Left lobe of liver (tissue), 2 donors: ENCODE results near the gene TMC4. TPM values are rescaled to one million over a fixed set of nuclear protein-coding genes. Genes with fewer than 3 reads are reported as not detected.
A peak's percentile ranks its signal among the peaks of the same experiment; 100 is the strongest.

Experiments
- ATAC-seq: fragments of 200-7000 bp; cut with Tn5 transposase; one replicate; pipeline ENCODE4 v1.9.1; 2020; ENCODE audit warnings: mild to moderate bottlenecking, moderate library complexity
- DNase-seq: peaks from one replicate; pipeline ENCODE4 v3.0.0-alpha.2; 2020; ENCODE audit warnings: low spot score
- total RNA-seq: library from RNA; stranded (reverse); gene quantifications from one replicate; pipeline ENCODE4 v1.2.1, GENCODE V29; 2021
- donor health status: DM: no; HTN: no; CAD: no; lungs with moderate emphysema.
- donor health status: DM: no; HTN: yes; CAD: no.

The TMC4 gene
- total RNA-seq, 1 donor from 2014 or later, result 1.9 TPM

GRCh38 chr19:54136086-54136863 is 36.7 kb downstream of the TMC4 start:
- ATAC-seq (peak; percentile 1), DNase-seq (no peak)

GRCh38 chr19:54133957-54134590 is 38.9 kb downstream of the TMC4 start:
- no peak for ATAC-seq
- DNase-seq, result no peak

GRCh38 chr19:54133312-54133956 is 39.5 kb downstream of the TMC4 start:
- DNase-seq (no peak), ATAC-seq (no peak)

GRCh38 chr19:54129617-54129996 is 43.4 kb downstream of the TMC4 start:
- DNase-seq (no peak), ATAC-seq (no peak)

- ATAC-seq (no peak), DNase-seq (no peak)
Measured at GRCh38 chr19:54128796-54129616, 44.0 kb downstream of the TMC4 start.

GRCh38 chr19:54128441-54128725 is 44.6 kb downstream of the TMC4 start:
- no peak for ATAC-seq

GRCh38 chr19:54127688-54128440 is 45.1 kb downstream of the TMC4 start:
- DNase-seq (no peak), ATAC-seq (no peak)

More at GRCh38 chr19:54128441-54128725, 44.6 kb downstream of the TMC4 start:
- no peak for DNase-seq

GRCh38 chr19:54125713-54126112 is 47.2 kb downstream of the TMC4 start:
- DNase-seq (no peak), ATAC-seq (no peak)

- DNase-seq (no peak), ATAC-seq (no peak)
Measured at GRCh38 chr19:54124393-54124792, 48.6 kb downstream of the TMC4 start.

- DNase-seq, result no peak
- no peak for ATAC-seq
Measured at GRCh38 chr19:54123682-54124081, 49.3 kb downstream of the TMC4 start.

- no peak for ATAC-seq
Measured at GRCh38 chr19:54121259-54121658, 51.7 kb downstream of the TMC4 start.

GRCh38 chr19:54115109-54116063 is 57.6 kb downstream of the TMC4 start, which contains the start of the genes PRPF31 and TFPT:
Gene PRPF31 (plus strand): TSS chr19:54115754. CDS start chr19:54118279, 2,525 bp downstream.
Gene TFPT (minus strand): TSS chr19:54115657. CDS start chr19:54115269, 388 bp downstream.
- ATAC-seq, result peak; percentile 96

More at GRCh38 chr19:54121259-54121658, 51.7 kb downstream of the TMC4 start:
- DNase-seq, result no peak

GRCh38 chr19:54114340-54115108 is 58.4 kb downstream of the TMC4 start:
- ATAC-seq, result peak; percentile 8

More at GRCh38 chr19:54115109-54116063, 57.6 kb downstream of the TMC4 start, which contains the start of the genes PRPF31 and TFPT:
- peak; percentile 97 for DNase-seq

More at GRCh38 chr19:54114340-54115108, 58.4 kb downstream of the TMC4 start:
- no peak for DNase-seq

Other genes with a start within 250 kb of the TMC4 start
- not detected for gene CACNG8, start 210.2 kb downstream of the TMC4 start, total RNA-seq
- not detected for gene CACNG6, start 181.5 kb downstream of the TMC4 start, total RNA-seq
- not detected for gene VSTM1, start 109.3 kb downstream of the TMC4 start, total RNA-seq
- gene TARM1, start 91.8 kb downstream of the TMC4 start, total RNA-seq, result not detected
- 0.91 TPM for gene OSCAR, start 72.4 kb downstream of the TMC4 start, total RNA-seq
- 74.5 TPM for gene NDUFA3, start 70.3 kb downstream of the TMC4 start, total RNA-seq
- gene TFPT, start 57.5 kb downstream of the TMC4 start, total RNA-seq, result 4.3 TPM
- gene PRPF31, start 57.4 kb downstream of the TMC4 start, total RNA-seq, result 23.2 TPM
- 19.0 TPM for gene CNOT3, start 35.4 kb downstream of the TMC4 start, total RNA-seq
- 1.3 TPM for gene LENG1, start 13.4 kb downstream of the TMC4 start, total RNA-seq
- gene MBOAT7, start 16.4 kb upstream of the TMC4 start, total RNA-seq, result 34.3 TPM
- gene TSEN34, start 18.1 kb upstream of the TMC4 start, total RNA-seq, result 17.4 TPM
- 482 TPM for gene RPS9, start 27.7 kb upstream of the TMC4 start, total RNA-seq
- gene LILRB3, start 49.8 kb upstream of the TMC4 start, total RNA-seq, result 1.2 TPM
- 0.75 TPM for gene LILRA6, start 69.6 kb upstream of the TMC4 start, total RNA-seq
- gene LILRB5, start 84.1 kb upstream of the TMC4 start, total RNA-seq, result 8.7 TPM
- gene LILRB2, start 108.0 kb upstream of the TMC4 start, total RNA-seq, result 1.7 TPM
- gene LILRA5, start 140.0 kb upstream of the TMC4 start, total RNA-seq, result 1.4 TPM
- not detected for gene LILRA4, start 166.0 kb upstream of the TMC4 start, total RNA-seq
- 3.1 TPM for gene LAIR1, start 191.8 kb upstream of the TMC4 start, total RNA-seq
- gene TTYH1, start 242.3 kb upstream of the TMC4 start, total RNA-seq, result 0.33 TPM